HEK293 (cell line): ENCODE data around the gene SCO1.

Experiments
- CTCF ChIA-PET: fragments of 350-600 bp; formaldehyde crosslinking; extraction: SDS; loops from one replicate; lab custom pipeline; 2021; ENCODE audit warnings: antibody characterized with exemption; lab: Yijun Ruan, JAX
- POLR2A ChIA-PET: fragments of 300-600 bp; formaldehyde crosslinking; extraction: SDS; loops from one replicate; lab custom pipeline; 2020; ENCODE audit warnings: antibody characterized with exemption, inconsistent platforms; lab: Yijun Ruan, JAX
- H3K27ac ChIP-seq: fragments of 200-500 bp; sonication (Bioruptor generic); 2 replicates; pipeline ENCODE4 v1.5.1; 2014; ENCODE audit warnings: low read depth, low read length, control low read depth, inconsistent platforms; ENCODE audit errors: extremely low read depth
- H3K36me3 ChIP-seq, 2 experiments: fragments of 200-500 bp in 1 of 2; sonication (Bioruptor generic) in 1 of 2; 1 replicate in 1 of 2; 2 replicates in 1 of 2; pipeline ENCODE4 v1.5.1; 2014 to 2017; ENCODE audit warnings: inconsistent platforms in 2 of 2, low read length in 2 of 2; ENCODE audit not compliant: control insufficient read depth in 2 of 2, insufficient read depth in 1 of 2
- H3K4me1 ChIP-seq: fragments of 200-500 bp; sonication (Bioruptor generic); 2 replicates; pipeline ENCODE4 v1.5.1; 2014; ENCODE audit warnings: mild to moderate bottlenecking, low read length, inconsistent platforms; ENCODE audit not compliant: control insufficient read depth, insufficient read depth
- H3K4me3 ChIP-seq: 2 replicates; pipeline ENCODE4 v1.5.1; 2011; ENCODE audit warnings: low read depth, mild to moderate bottlenecking, control low read depth, low read length, moderate library complexity
- H3K9me3 ChIP-seq: fragments of 200-500 bp; sonication (Bioruptor generic); 2 replicates; pipeline ENCODE4 v1.5.1; 2014; ENCODE audit warnings: low read depth, low read length, inconsistent platforms; ENCODE audit not compliant: control insufficient read depth, insufficient read depth
- KLF7 ChIP-seq: fragments of 450-650 bp; formaldehyde crosslinking; IDR thresholded peaks from 2 replicates; pipeline ENCODE4 v1.5.1; 2016; ENCODE audit warnings: missing biosample characterization, missing genetic modification characterization, borderline replicate concordance
- KLF8 ChIP-seq: fragments of 450-650 bp; formaldehyde crosslinking; IDR thresholded peaks from 2 replicates; pipeline ENCODE4 v1.5.1; 2016; ENCODE audit warnings: missing biosample characterization, missing genetic modification characterization
- MZF1 ChIP-seq: fragments of 450-650 bp; formaldehyde crosslinking; IDR thresholded peaks from 2 replicates; pipeline ENCODE4 v1.5.1; 2017; ENCODE audit warnings: missing biosample characterization, missing genetic modification characterization, borderline replicate concordance
- PRDM2 ChIP-seq: fragments of 450-650 bp; formaldehyde crosslinking; IDR thresholded peaks from 2 replicates; pipeline ENCODE4 v1.5.1; 2016; ENCODE audit warnings: missing biosample characterization, missing genetic modification characterization, borderline replicate concordance
- RBAK ChIP-seq: fragments of 450-650 bp; formaldehyde crosslinking; IDR thresholded peaks from 2 replicates; pipeline ENCODE4 v1.5.1; 2016; ENCODE audit warnings: missing biosample characterization, missing genetic modification characterization
- WT1 ChIP-seq: fragments of 450-650 bp; formaldehyde crosslinking; IDR thresholded peaks from 2 replicates; pipeline ENCODE4 v1.5.1; 2016; ENCODE audit warnings: missing biosample characterization, missing genetic modification characterization
- YY1 ChIP-seq: fragments of 450-650 bp; formaldehyde crosslinking; IDR thresholded peaks from 2 replicates; pipeline ENCODE4 v1.5.1; 2018; ENCODE audit warnings: missing biosample characterization, missing genetic modification characterization
- ZBTB1 ChIP-seq: fragments of 450-650 bp; formaldehyde crosslinking; IDR thresholded peaks from 2 replicates; pipeline ENCODE4 v1.5.1; 2016; ENCODE audit warnings: missing biosample characterization, missing genetic modification characterization
- ZEB2 ChIP-seq: fragments of 450-650 bp; formaldehyde crosslinking; IDR thresholded peaks from 2 replicates; pipeline ENCODE4 v1.5.1; 2016; ENCODE audit warnings: missing biosample characterization, missing genetic modification characterization
- ZNF114 ChIP-seq: fragments of 450-650 bp; formaldehyde crosslinking; IDR thresholded peaks from 2 replicates; pipeline ENCODE4 v1.5.0; 2017; ENCODE audit warnings: missing biosample characterization, missing genetic modification characterization
- ZNF174 ChIP-seq: fragments of 450-650 bp; formaldehyde crosslinking; IDR thresholded peaks from 2 replicates; pipeline ENCODE4 v1.5.0; 2017; ENCODE audit warnings: missing biosample characterization, mild to moderate bottlenecking, missing genetic modification characterization
- ZNF248 ChIP-seq: fragments of 450-650 bp; formaldehyde crosslinking; IDR thresholded peaks from 2 replicates; pipeline ENCODE4 v1.5.1; 2017; ENCODE audit warnings: missing biosample characterization, missing genetic modification characterization
- ZNF280D ChIP-seq: fragments of 450-650 bp; formaldehyde crosslinking; IDR thresholded peaks from 2 replicates; pipeline ENCODE4 v1.5.1; 2016; ENCODE audit warnings: missing biosample characterization, missing genetic modification characterization
- ZNF335 ChIP-seq: fragments of 450-650 bp; formaldehyde crosslinking; conservative IDR thresholded peaks from 2 replicates; pipeline ENCODE4 v1.5.1; 2016; ENCODE audit warnings: missing biosample characterization, missing genetic modification characterization
- ZNF610 ChIP-seq: fragments of 450-650 bp; formaldehyde crosslinking; IDR thresholded peaks from 2 replicates; pipeline ENCODE4 v1.5.1; 2016; ENCODE audit warnings: missing biosample characterization, missing genetic modification characterization, borderline replicate concordance
- ZNF623 ChIP-seq: fragments of 450-650 bp; formaldehyde crosslinking; IDR thresholded peaks from 2 replicates; pipeline ENCODE4 v1.5.1; 2016; ENCODE audit warnings: missing biosample characterization, missing genetic modification characterization
- ZNF654 ChIP-seq: fragments of 450-650 bp; formaldehyde crosslinking; IDR thresholded peaks from 2 replicates; pipeline ENCODE4 v1.5.1; 2016; ENCODE audit warnings: low read depth, missing biosample characterization, missing genetic modification characterization
- TF ChIP-seq, protein P1 (sequence below): fragments of 450-650 bp; formaldehyde crosslinking; IDR thresholded peaks from 2 replicates; pipeline ENCODE4 v1.5.1; 2016; ENCODE audit warnings: missing biosample characterization, missing genetic modification characterization
- TF ChIP-seq, protein P2 (sequence below): fragments of 450-650 bp; formaldehyde crosslinking; IDR thresholded peaks from 2 replicates; pipeline ENCODE4 v1.5.1; 2016; ENCODE audit warnings: missing biosample characterization, missing genetic modification characterization
- TF ChIP-seq, protein P3 (sequence below): fragments of 450-650 bp; formaldehyde crosslinking; IDR thresholded peaks from 2 replicates; pipeline ENCODE4 v1.5.1; 2017; ENCODE audit warnings: missing biosample characterization, missing genetic modification characterization
- TF ChIP-seq, protein P4 (sequence below): fragments of 450-650 bp; formaldehyde crosslinking; IDR thresholded peaks from 2 replicates; pipeline ENCODE4 v1.5.1; 2017; ENCODE audit warnings: missing biosample characterization, mild to moderate bottlenecking, missing genetic modification characterization, moderate library complexity

SCO1 gene

DNA sequence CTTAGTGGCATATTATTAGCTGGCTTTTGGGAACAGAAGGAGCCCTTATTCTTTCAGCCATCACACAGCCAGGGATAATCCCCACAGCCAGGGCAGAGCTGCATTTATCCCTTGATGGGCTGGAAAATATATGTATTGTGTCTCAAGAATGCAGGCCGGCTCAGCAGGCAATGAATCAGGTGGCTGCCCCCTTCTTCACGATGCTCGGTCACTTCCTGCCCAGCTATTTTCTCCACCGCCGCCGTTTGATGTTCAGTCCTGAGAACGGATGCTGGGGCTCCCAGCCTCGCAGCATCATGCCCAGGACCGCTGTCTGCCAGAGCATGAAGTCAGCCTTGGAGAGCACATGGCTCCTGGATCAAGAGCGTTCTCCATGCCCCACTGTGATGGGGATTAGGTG, 35.9 kb downstream of the SCO1 start (continued):
- TF ChIP-seq, protein P1, sequence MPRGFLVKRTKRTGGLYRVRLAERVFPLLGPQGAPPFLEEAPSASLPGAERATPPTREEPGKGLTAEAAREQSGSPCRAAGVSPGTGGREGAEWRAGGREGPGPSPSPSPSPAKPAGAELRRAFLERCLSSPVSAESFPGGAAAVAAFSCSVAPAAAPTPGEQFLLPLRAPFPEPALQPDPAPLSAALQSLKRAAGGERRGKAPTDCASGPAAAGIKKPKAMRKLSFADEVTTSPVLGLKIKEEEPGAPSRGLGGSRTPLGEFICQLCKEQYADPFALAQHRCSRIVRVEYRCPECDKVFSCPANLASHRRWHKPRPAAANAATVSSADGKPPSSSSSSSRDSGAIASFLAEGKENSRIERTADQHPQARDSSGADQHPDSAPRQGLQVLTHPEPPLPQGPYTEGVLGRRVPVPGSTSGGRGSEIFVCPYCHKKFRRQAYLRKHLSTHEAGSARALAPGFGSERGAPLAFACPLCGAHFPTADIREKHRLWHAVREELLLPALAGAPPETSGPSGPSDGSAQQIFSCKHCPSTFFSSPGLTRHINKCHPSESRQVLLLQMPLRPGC (tag by site-specific recombination) = no peak
- no peak for TF ChIP-seq ZNF114 (tag by site-specific recombination)

GRCh38 chr17:10657879-10658278, 39.5 kb downstream of the SCO1 start:
- Histone ChIP-seq H3K36me3 (peaks cover 0 to 6% of the 10 kb centered on the region in 2 experiments; a peak in 1 of 3 replicates), H3K27ac (no peak overlapping the region), H3K9me3 (no peaks in the 10 kb centered on the region), H3K4me1 (no peaks in the 10 kb centered on the region), H3K4me3 (no peak overlapping the region)
- CTCF ChIA-PET = interaction anchor here (1.1 to 3.8 kb wide), 4 partner anchors 12 to 116 kb away, joined by 3 to 22 read pairs (median 5); no protein-coding TSS in a partner anchor
- TF ChIP-seq PRDM2 (tag by site-specific recombination) (no peak), KLF7 (tag by site-specific recombination) (no peak), ZEB2 (tag by site-specific recombination) (no peak), WT1 (tag by site-specific recombination) (no peak), ZNF623 (tag by site-specific recombination) (no peak), ZNF174 (tag by site-specific recombination) (no peak), ZNF335 (no peak), KLF8 (tag by site-specific recombination) (no peak), MZF1 (tag by site-specific recombination) (no peak), ZNF610 (tag by site-specific recombination) (no peak), ZNF248 (tag by site-specific recombination) (no peak), ZNF654 (tag by site-specific recombination) (no peak), RBAK (tag by site-specific recombination) (no peak), ZBTB1 (tag by site-specific recombination) (no peak), YY1 (tag by site-specific recombination) (no peak), ZNF280D (tag by site-specific recombination) (no peak)
- TF ChIP-seq, protein P2, sequence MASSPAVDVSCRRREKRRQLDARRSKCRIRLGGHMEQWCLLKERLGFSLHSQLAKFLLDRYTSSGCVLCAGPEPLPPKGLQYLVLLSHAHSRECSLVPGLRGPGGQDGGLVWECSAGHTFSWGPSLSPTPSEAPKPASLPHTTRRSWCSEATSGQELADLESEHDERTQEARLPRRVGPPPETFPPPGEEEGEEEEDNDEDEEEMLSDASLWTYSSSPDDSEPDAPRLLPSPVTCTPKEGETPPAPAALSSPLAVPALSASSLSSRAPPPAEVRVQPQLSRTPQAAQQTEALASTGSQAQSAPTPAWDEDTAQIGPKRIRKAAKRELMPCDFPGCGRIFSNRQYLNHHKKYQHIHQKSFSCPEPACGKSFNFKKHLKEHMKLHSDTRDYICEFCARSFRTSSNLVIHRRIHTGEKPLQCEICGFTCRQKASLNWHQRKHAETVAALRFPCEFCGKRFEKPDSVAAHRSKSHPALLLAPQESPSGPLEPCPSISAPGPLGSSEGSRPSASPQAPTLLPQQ (tag by site-specific recombination) = no peak
- TF ChIP-seq, protein P3, sequence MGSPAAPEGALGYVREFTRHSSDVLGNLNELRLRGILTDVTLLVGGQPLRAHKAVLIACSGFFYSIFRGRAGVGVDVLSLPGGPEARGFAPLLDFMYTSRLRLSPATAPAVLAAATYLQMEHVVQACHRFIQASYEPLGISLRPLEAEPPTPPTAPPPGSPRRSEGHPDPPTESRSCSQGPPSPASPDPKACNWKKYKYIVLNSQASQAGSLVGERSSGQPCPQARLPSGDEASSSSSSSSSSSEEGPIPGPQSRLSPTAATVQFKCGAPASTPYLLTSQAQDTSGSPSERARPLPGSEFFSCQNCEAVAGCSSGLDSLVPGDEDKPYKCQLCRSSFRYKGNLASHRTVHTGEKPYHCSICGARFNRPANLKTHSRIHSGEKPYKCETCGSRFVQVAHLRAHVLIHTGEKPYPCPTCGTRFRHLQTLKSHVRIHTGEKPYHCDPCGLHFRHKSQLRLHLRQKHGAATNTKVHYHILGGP = no peak
- TF ChIP-seq, protein P4, sequence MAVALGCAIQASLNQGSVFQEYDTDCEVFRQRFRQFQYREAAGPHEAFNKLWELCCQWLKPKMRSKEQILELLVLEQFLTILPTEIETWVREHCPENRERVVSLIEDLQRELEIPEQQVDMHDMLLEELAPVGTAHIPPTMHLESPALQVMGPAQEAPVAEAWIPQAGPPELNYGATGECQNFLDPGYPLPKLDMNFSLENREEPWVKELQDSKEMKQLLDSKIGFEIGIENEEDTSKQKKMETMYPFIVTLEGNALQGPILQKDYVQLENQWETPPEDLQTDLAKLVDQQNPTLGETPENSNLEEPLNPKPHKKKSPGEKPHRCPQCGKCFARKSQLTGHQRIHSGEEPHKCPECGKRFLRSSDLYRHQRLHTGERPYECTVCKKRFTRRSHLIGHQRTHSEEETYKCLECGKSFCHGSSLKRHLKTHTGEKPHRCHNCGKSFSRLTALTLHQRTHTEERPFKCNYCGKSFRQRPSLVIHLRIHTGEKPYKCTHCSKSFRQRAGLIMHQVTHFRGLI (tag by site-specific recombination) = no peak
- POLR2A ChIA-PET = no interaction called here
